Measurements from ENCODE around the gene BICC1. TPM values are rescaled to one million over a fixed set of nuclear protein-coding genes. Genes with fewer than 3 reads are reported as not detected.

Gene BICC1
- total RNA-seq, 2 donors from 2014 or later, result 35.3 to 42.0 TPM

GRCh38 chr10:58771863-58772262, 259.2 kb downstream of the BICC1 start:
- no peak overlapping the region for H3K27ac ChIP-seq
- peaks cover 15% of the 10 kb centered on the region for H3K4me1 ChIP-seq
- no peaks in the 10 kb centered on the region for H3K9me3 ChIP-seq
- no peaks in the 10 kb centered on the region for H3K27me3 ChIP-seq
- DNase-seq, result no peak
- ATAC-seq, result no peak
- WGBS, 2 donors, result 44 to 48% methylated on average over 1 of the region's 1 CpG
- TF ChIP-seq CTCF (IDR thresholded peaks at IDR 0.05), result no peak
- no peak for TF ChIP-seq POLR2A (IDR thresholded peaks at IDR 0.05)
- intact Hi-C loops (cut with DNase I), result no loop called here
- H3K36me3 ChIP-seq (replicated peaks in 1 of 2; ENCODE audit: insufficient read depth in 1 of 2, low read depth in 2 of 2), result no peaks in the 10 kb centered on the region
- no peak overlapping the region for H3K4me3 ChIP-seq

DNA sequence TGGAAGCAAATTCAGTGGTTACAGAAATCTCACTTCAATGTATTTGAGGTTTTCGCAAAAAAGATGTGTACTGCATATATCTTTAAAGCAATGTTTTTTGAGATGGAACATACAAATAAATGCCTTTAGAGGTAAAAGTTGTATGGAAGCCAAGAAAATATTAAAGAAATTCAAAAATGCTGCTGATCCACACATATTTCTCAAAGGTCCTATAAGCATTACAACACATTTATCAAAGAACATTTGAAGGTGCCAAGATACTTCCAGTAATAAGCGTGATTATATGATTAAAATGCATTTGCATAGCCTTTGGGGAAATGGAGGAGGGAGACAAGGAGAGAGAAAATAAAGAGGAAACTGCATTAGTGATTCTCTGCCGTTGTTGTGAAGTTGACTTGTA, 260.1 kb downstream of the BICC1 start:
- ATAC-seq (no peak), DNase-seq (no peak)
- WGBS, 2 donors, result 59 to 74% methylated on average over 3 of the region's 3 CpGs
- no peaks in the 10 kb centered on the region for H3K9me3 ChIP-seq
- TF ChIP-seq CTCF (IDR thresholded peaks at IDR 0.05) (no peak), POLR2A (IDR thresholded peaks at IDR 0.05) (no peak)
- H3K27ac ChIP-seq, result no peak overlapping the region
- no peaks in the 10 kb centered on the region for H3K36me3 ChIP-seq (replicated peaks in 1 of 2; ENCODE audit: insufficient read depth in 1 of 2, low read depth in 2 of 2)
- H3K4me3 ChIP-seq, result no peak overlapping the region
- peaks cover 15% of the 10 kb centered on the region for H3K4me1 ChIP-seq
- H3K27me3 ChIP-seq, result no peaks in the 10 kb centered on the region
- intact Hi-C loops (cut with DNase I), result no loop called here

- DNase-seq, result no peak
- H3K4me3 ChIP-seq, result no peak overlapping the region
- no peaks in the 10 kb centered on the region for H3K36me3 ChIP-seq (replicated peaks in 1 of 2; ENCODE audit: insufficient read depth in 1 of 2, low read depth in 2 of 2)
- 68 to 77% methylated on average over 4 of the region's 4 CpGs for WGBS, 2 donors
- H3K9me3 ChIP-seq, result no peaks in the 10 kb centered on the region
- H3K4me1 ChIP-seq, result peaks cover 15% of the 10 kb centered on the region
- H3K27me3 ChIP-seq, result no peaks in the 10 kb centered on the region
- H3K27ac ChIP-seq, result no peak overlapping the region
- intact Hi-C loops (cut with DNase I), result no loop called here
- ATAC-seq, result no peak
- no peak for TF ChIP-seq CTCF (IDR thresholded peaks at IDR 0.05)
- no peak for TF ChIP-seq POLR2A (IDR thresholded peaks at IDR 0.05)
These were observed 260.7 kb downstream of the BICC1 start for GRCh38 chr10:58773341-58773740.

- WGBS, 2 donors, result 32 to 48% methylated on average over 1 of the region's 1 CpG
These were observed 261.3 kb downstream of the BICC1 start for GRCh38 chr10:58773944-58774343.

More at GRCh38 chr10:58773944-58774343, 261.3 kb downstream of the BICC1 start:
- H3K4me3 ChIP-seq, result no peak overlapping the region
- H3K9me3 ChIP-seq, result no peaks in the 10 kb centered on the region
- ATAC-seq (no peak), DNase-seq (no peak)
- TF ChIP-seq CTCF (IDR thresholded peaks at IDR 0.05) (no peak), POLR2A (IDR thresholded peaks at IDR 0.05) (no peak)
- H3K27ac ChIP-seq, result no peak overlapping the region
- H3K4me1 ChIP-seq, result peaks cover 15% of the 10 kb centered on the region
- H3K27me3 ChIP-seq, result no peaks in the 10 kb centered on the region
- intact Hi-C loops (cut with DNase I), result no loop called here
- no peaks in the 10 kb centered on the region for H3K36me3 ChIP-seq (replicated peaks in 1 of 2; ENCODE audit: insufficient read depth in 1 of 2, low read depth in 2 of 2)
